ENCODE data around the gene NR1H4.
"Not testable (repeated sequence)": the region's sequence is repeated elsewhere in the genome, so short reads cannot be mapped to it uniquely, and the experiment has no call there.

Gene NR1H4

DNA sequence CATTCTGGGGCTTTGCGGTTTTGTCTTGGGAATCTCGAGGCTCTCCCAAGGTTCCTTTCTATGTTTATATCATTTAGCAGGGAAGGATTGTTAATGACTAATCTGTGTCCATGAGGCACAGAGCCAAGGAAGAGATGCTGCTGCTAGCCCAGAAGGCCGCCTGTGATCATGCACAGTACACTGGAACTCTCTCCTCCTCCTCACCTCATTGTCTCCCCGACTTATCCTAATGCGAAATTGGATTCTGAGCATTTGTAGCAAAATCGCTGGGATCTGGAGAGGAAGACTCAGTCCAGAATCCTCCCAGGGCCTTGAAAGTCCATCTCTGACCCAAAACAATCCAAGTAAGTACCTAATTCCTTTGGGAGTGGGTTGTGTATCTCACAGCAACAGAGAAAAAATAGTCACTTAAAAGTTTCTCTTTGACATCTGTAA lies at the start of gene NR1H4:
NR1H4 (plus strand) TSS at position 151 of the 435 bp plus-strand sequence. CDS start 19,458 bp downstream, outside the sequence.
- no peak for DNase-seq

DNA sequence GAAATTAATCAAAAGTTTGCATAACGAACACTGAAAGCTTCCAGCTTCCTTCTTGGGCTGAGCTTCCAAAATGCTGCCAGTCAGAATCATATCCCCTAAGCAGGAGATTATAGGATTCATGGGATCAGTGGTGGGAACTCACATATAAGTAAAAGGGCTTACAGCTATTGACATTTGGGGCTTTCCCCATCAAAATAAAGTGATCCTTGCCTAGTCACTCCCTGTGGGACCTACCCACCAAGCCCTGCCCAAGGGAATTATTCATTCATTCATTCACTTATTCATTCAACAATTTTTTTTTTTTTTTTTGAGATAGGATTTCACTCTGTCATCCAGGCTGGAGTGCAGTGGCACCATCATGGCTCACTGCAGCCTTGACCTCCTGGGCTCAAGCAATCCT lies 47.5 kb upstream of the NR1H4 start:
- peak; percentile 60 for DNase-seq

GRCh38 chr12:100427078-100427477 lies 46.6 kb upstream of the NR1H4 start:
- no peak for DNase-seq

DNA sequence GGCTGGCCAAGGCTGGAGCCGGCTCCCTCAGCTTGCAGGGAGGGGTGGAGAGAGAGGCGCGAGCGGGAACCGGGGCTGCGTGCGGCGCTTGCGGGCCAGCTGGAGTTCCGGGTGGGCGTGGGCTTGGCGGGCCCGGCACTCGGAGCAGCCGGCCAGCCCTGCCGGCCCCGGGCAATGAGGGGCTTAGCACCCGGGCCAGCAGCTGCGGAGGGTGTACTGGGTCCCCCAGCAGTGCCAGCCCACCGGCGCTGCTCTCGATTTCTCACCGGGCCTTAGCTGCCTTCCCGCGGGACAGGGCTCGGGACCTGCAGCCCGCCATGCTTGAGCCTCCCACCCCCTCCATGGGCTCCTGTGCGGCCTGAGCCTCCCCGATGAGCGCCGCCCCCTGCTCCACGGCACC lies 43.4 kb upstream of the NR1H4 start:
- not testable (repeated sequence) for DNase-seq

GRCh38 chr12:100433701-100434100 lies 40.0 kb upstream of the NR1H4 start:
- no peak for DNase-seq

GRCh38 chr12:100434177-100434576 lies 39.5 kb upstream of the NR1H4 start:
- no peak for DNase-seq

- DNase-seq = peak; percentile 25
These were observed 37.7 kb upstream of the NR1H4 start for GRCh38 chr12:100435957-100436356.

DNA sequence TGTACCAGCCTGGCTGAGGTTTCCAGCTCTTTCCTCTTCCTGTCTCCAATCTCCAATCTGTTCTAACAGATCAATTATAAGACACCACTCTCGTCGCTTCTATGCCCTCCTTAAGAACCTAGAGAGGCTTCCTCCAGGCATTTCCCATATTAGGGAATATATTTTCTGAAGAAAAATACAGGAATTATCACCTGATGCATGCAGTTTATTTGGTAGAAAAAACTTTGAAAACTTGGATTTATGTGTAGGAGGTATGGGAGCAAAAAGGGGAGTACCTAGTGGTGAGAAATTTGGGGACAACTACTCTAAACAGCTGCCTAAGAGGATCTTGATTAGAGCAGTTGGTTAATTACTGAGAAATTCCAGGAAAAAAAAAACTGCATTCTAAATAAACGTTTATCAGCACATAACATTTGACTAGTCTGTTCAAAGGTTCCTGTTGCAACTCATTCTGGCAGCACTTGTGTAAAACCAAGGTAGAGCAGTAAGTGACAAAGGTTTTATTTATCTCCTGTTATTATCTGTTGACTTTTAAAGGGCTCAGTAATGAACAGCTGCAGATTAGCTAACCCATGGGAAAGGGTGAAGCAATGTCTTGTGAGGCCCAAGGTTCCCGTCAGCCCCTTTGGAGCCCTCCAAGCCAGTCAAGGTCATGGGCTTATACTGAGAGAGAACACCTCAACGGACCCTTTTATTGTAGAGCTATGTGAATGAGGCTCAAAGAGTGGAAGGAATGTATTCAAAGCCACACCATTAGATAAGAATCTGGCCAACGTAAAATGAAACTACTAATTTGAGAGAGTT lies 36.4 kb upstream of the NR1H4 start:
- DNase-seq = no peak

DNA sequence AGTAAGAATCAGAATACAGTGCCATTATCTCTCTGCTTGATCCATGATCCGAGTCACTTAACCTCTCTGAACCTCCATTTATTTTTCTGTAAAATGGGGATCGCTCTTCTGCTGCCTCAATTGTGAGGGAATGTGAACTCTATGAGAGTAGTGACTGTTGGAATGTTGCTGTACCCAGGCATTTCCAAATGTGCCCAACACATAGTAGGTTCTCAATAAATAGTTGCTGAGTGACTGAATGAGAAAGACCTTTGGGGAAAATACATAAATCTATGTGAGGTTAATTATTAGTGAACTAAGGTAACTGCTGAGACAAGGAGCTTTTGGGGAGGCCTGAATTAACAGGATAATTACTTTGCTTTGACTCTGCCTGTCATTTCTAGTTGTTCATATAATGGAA lies 33.9 kb upstream of the NR1H4 start:
- no peak for DNase-seq

DNA sequence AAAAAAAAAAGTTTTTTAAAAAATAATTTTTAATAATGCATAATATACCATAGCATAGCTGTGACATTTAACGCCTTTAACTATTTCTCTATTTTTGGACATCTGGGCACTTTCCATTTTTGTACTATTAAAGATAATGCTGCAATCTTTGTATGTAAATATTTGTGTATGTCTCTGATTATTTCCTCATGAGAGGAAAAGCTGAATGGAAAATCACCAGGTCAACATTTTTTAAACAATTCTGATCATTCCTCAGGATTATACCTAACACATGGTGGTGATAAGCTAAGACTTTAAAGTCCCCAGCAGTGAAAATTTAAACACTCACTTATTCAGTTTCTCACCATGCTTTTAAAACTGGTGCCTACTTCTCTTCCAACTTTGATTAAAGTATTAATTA lies 31.3 kb upstream of the NR1H4 start:
- no peak for DNase-seq

- DNase-seq = no peak
These were observed 30.2 kb upstream of the NR1H4 start for GRCh38 chr12:100443434-100443833.

DNA sequence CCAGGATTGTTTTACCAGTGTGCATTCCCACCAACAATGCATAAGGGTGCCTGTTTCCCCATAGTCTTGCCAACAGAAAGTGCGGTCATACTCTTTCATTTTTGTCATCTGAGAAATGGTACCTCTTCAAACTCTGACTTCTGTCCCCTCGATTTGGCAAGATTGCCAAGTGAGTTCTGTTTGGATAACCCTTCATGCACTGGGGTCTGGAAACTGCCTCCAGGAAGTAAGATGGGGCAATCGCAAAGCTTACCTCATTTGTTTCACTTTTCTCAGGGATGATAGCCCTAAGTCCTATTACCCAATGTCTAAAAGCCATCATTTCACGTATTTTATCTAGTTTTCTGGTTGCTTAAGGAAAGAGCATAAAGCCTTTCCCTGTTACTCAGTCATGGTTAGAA lies 28.6 kb upstream of the NR1H4 start:
- DNase-seq = no peak

DNA sequence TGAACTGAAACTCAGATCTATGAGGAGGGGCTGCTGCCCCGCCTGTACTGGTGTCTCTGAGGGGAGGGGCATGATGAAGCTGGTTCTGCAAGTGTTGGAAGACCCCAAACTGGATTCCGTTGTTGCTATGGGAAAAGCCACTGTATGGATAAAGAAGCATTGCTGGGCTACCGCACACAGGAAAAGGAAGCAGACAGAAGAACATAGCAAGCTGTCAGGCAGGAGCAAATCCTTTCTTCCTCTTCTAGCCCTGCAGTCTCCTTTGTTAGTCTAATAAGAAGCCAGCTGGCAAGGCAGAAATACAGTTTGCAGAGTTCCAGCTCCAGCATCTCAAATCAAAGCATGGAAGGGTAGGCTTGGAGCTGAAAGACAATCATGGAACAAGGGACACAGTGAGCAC lies 26.3 kb upstream of the NR1H4 start:
- no peak for DNase-seq

GRCh38 chr12:100448656-100449055 lies 25.0 kb upstream of the NR1H4 start:
- no peak for DNase-seq

DNA sequence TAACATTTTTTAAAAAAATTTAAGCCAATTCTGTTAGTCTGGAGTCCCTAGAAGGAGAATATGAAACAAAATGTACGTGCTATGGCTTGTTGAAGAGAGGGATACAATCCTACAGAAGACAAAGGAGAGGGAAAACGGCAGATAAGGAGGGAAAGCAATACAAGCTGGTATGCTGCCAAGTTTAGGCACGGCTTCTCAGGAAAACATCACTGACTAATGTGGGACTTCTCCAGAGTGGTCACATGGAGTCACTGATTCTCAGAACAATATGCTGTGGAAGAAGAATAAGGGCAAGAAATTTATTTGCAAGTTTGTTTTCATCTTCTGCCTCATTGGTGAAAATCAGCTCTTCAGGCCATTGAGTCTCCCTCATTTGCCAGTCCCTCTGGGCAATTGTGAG lies 22.9 kb upstream of the NR1H4 start:
- peak; percentile 67 for DNase-seq

DNA sequence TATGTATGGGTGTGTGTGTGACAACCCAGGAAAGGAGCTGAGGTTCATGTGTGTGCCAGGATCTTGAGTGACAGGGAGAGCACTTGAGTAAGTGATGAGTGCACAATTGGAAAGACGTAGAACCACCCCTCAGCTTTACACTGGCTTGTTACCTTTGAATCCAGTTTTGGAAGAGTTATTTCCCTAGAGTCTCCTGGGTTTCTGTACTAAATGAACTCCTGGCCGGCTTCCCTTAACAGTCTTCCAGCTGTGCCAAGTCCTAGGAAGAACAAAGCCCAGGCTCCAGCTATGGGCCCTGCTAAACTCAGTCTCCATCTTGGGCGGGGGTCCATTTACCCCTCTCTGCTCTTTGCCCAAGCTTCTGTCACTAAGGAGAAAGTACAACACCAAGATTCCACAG lies 19.7 kb upstream of the NR1H4 start:
- no peak for DNase-seq

DNA sequence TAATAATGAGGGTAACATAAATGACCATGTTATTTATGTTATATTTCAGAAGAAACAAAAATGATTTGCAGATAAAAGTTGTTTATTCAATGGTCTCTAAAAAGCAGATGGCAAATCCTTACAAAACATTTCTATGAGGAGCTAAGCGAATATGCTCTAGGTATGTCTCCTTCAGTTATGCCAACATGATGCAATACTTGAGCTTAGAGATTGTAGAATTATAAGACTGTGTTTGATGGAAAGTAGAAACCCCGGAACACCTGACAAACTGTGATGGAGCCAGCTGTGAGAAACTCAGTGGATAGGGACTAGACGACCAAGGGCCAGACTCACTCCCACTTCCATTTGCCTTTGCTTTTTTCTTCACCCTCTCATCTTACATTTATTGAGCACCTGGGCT lies 17.8 kb upstream of the NR1H4 start:
- DNase-seq = no peak

GRCh38 chr12:100458191-100458590 lies 15.5 kb upstream of the NR1H4 start:
- DNase-seq = no peak

- no peak for DNase-seq
These were observed 13.0 kb upstream of the NR1H4 start for GRCh38 chr12:100460702-100461101.

- no peak for DNase-seq
These were observed 12.2 kb upstream of the NR1H4 start for GRCh38 chr12:100461330-100461973.

DNA sequence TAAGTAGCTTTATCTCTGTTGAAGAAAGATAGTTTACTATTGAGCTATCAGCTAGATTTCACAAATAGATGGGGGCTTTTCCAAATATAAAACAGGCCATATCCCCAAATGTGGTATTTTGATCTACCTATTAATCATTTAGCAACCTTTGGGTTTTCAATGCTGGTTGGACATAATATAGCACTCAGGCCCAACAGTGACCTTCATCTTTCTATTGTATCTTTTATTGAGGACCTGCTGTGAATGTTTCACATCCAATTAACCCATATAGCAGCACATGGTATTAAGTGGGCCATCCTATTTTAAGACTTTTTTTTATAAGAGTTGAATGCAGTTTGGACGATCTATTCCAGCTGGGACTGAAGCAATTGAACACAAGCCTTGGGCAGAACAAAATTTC lies 10.0 kb upstream of the NR1H4 start:
- DNase-seq = no peak

- DNase-seq = no peak
These were observed 9.1 kb upstream of the NR1H4 start for GRCh38 chr12:100464529-100464928.

GRCh38 chr12:100468126-100468525 lies 5.5 kb upstream of the NR1H4 start:
- DNase-seq = no peak

DNA sequence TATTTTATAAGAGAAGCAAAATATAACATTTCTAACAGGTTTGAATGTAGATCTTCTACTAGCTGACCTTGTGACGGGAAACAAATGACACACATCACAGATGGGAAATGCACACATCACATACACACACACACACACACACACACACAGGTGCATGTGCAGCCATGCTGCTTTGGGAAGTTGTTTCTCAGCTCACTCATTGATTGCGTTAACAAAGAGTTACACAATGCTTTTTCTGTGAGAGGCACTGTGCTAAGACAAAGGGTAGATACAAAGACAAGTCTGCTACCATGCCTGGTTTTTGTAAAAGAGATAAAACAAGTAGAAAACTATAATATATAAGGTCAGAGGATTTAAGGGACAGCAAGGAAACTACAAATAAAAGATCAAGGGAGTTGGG lies 1.3 kb upstream of the NR1H4 start:
- no peak for DNase-seq
